Epithelial cell of prostate (primary cell): Measurements from ENCODE around the gene MRTFB.
"Not testable (repeated sequence)": the region's sequence is repeated elsewhere in the genome, so short reads cannot be mapped to it uniquely, and the experiment has no call there.

Experiments used
- DNase-seq: peaks from one replicate; pipeline ENCODE4 v3.0.0-alpha.2; 2011; ENCODE audit warnings: low read depth, low spot score
- H3K27ac ChIP-seq: fragments of 450-650 bp; 2 replicates; pipeline ENCODE4 v1.5.1; 2017; ENCODE audit warnings: mild to moderate bottlenecking

Gene MRTFB

GRCh38 chr16:14180481-14180944 is 109.4 kb downstream of the MRTFB start:
- H3K27ac ChIP-seq: peak overlapping the region; percentile 65
- DNase-seq: no peak

GRCh38 chr16:14181371-14182050 is 110.4 kb downstream of the MRTFB start:
- peak; percentile 44 for DNase-seq
- peak overlapping the region; percentile 65 for H3K27ac ChIP-seq

- no peak for DNase-seq
- H3K27ac ChIP-seq: no peak overlapping the region
These were observed 111.9 kb downstream of the MRTFB start for GRCh38 chr16:14182999-14183398.

- DNase-seq: not testable (repeated sequence)
These were observed 112.8 kb downstream of the MRTFB start for GRCh38 chr16:14183962-14184361.

GRCh38 chr16:14186007-14186794 is 115.1 kb downstream of the MRTFB start:
- DNase-seq: no peak
- H3K27ac ChIP-seq: no peak overlapping the region

More at GRCh38 chr16:14183962-14184361, 112.8 kb downstream of the MRTFB start:
- H3K27ac ChIP-seq: not testable (repeated sequence)

- H3K27ac ChIP-seq: no peak overlapping the region
- no peak for DNase-seq
These were observed 115.7 kb downstream of the MRTFB start for GRCh38 chr16:14186795-14187221.

- DNase-seq: no peak
- H3K27ac ChIP-seq: no peak overlapping the region
These were observed 116.6 kb downstream of the MRTFB start for GRCh38 chr16:14187517-14188338.

- DNase-seq: no peak
- no peak overlapping the region for H3K27ac ChIP-seq
These were observed 122.3 kb downstream of the MRTFB start for GRCh38 chr16:14193316-14193871.

- DNase-seq: no peak
- no peak overlapping the region for H3K27ac ChIP-seq
These were observed 123.6 kb downstream of the MRTFB start for GRCh38 chr16:14194721-14195120.

- DNase-seq: no peak
These were observed 124.9 kb downstream of the MRTFB start for GRCh38 chr16:14196011-14196410.

GRCh38 chr16:14196539-14196938 is 125.4 kb downstream of the MRTFB start:
- no peak for DNase-seq
- H3K27ac ChIP-seq: no peak overlapping the region

More at GRCh38 chr16:14196011-14196410, 124.9 kb downstream of the MRTFB start:
- H3K27ac ChIP-seq: no peak overlapping the region

- H3K27ac ChIP-seq: no peak overlapping the region
- no peak for DNase-seq
These were observed 126.9 kb downstream of the MRTFB start for GRCh38 chr16:14198012-14198411.

GRCh38 chr16:14198572-14198971 is 127.5 kb downstream of the MRTFB start:
- no peak for DNase-seq

GRCh38 chr16:14199199-14199598 is 128.1 kb downstream of the MRTFB start:
- peak overlapping the region; percentile 23 for H3K27ac ChIP-seq
- DNase-seq: no peak

More at GRCh38 chr16:14198572-14198971, 127.5 kb downstream of the MRTFB start:
- no peak overlapping the region for H3K27ac ChIP-seq

GRCh38 chr16:14199624-14200023 is 128.5 kb downstream of the MRTFB start:
- DNase-seq: no peak
- peak overlapping the region; percentile 23 for H3K27ac ChIP-seq

GRCh38 chr16:14202095-14202494 is 131.0 kb downstream of the MRTFB start:
- H3K27ac ChIP-seq: no peak overlapping the region
- DNase-seq: no peak

GRCh38 chr16:14202697-14203096 is 131.6 kb downstream of the MRTFB start:
- no peak for DNase-seq

GRCh38 chr16:14203166-14203565 is 132.0 kb downstream of the MRTFB start:
- H3K27ac ChIP-seq: no peak overlapping the region
- no peak for DNase-seq

More at GRCh38 chr16:14202697-14203096, 131.6 kb downstream of the MRTFB start:
- H3K27ac ChIP-seq: no peak overlapping the region

GRCh38 chr16:14205666-14206065 is 134.5 kb downstream of the MRTFB start:
- DNase-seq: no peak
- no peak overlapping the region for H3K27ac ChIP-seq
